CD14-positive monocyte (primary cell): Measurements from ENCODE around the gene TOB2. TPM values are rescaled to one million over a fixed set of nuclear protein-coding genes. Genes with fewer than 3 reads are reported as not detected.

Experiments used
- DNase-seq, 3 donors: peaks; one replicate each; pipeline ENCODE4 v3.0.0-alpha.2; 2011 to 2022
- H2AFZ ChIP-seq: 2 replicates; pipeline ENCODE4 v1.6.0; 2012; ENCODE audit warnings: mild to moderate bottlenecking, low read depth, low read length, inconsistent platforms; ENCODE audit not compliant: insufficient read depth, poor library complexity, severe bottlenecking
- H3K27ac ChIP-seq, 2 donors: 1 replicate in 1 of 2; 2 replicates in 1 of 2; pipeline ENCODE4 v1.5.1; 2012 to 2013; ENCODE audit warnings: low read length in 2 of 2, control low read depth in 1 of 2, inconsistent platforms in 1 of 2, low read depth in 1 of 2, mild to moderate bottlenecking in 1 of 2
- H3K27me3 ChIP-seq, 2 donors: one replicate each; pipeline versions ENCODE4 v1.6.0 to v1.6.1; 2011 to 2013; ENCODE audit warnings: low read length in 2 of 2; ENCODE audit not compliant: control insufficient read depth in 2 of 2, insufficient read depth in 2 of 2
- H3K36me3 ChIP-seq, 2 donors: replicated peaks in 1 of 2; 1 replicate in 1 of 2; 2 replicates in 1 of 2; pipeline versions ENCODE4 v1.5.1 to v1.6.1; 2012 to 2013; ENCODE audit warnings: low read length in 2 of 2, control low read depth in 1 of 2, inconsistent platforms in 1 of 2, mild to moderate bottlenecking in 1 of 2; ENCODE audit not compliant: insufficient read depth in 2 of 2, control insufficient read depth in 1 of 2
- H3K4me1 ChIP-seq, 2 donors: 1 replicate in 1 of 2; 2 replicates in 1 of 2; pipeline versions ENCODE4 v1.5.1 to v1.6.1; 2012 to 2013; ENCODE audit warnings: low read length in 2 of 2, control low read depth in 1 of 2, inconsistent platforms in 1 of 2, mild to moderate bottlenecking in 1 of 2, moderate library complexity in 1 of 2; ENCODE audit not compliant: insufficient read depth in 2 of 2, control insufficient read depth in 1 of 2
- H3K4me2 ChIP-seq: replicated peaks from 2 replicates; pipeline ENCODE3; 2012; ENCODE audit warnings: low read length, moderate library complexity, mild to moderate bottlenecking; ENCODE audit not compliant: poor library complexity, severe bottlenecking; ENCODE audit errors: extremely low read depth
- H3K4me3 ChIP-seq, 3 experiments: fragments of 200-600 bp in 1 of 3; sonication (generic) in 1 of 3; replicated peaks in 1 of 3; 1 replicate in 2 of 3; 2 replicates in 1 of 3; pipeline ENCODE4 v1.5.1; 2011 to 2013; ENCODE audit warnings: low read length in 3 of 3, mild to moderate bottlenecking in 3 of 3, control low read depth in 2 of 3, low read depth in 2 of 3, inconsistent platforms in 1 of 3, moderate library complexity in 1 of 3
- H3K79me2 ChIP-seq: 2 replicates; pipeline ENCODE4 v1.6.0; 2012; ENCODE audit warnings: mild to moderate bottlenecking, control low read depth, inconsistent platforms, low read length, moderate library complexity; ENCODE audit not compliant: insufficient read depth
- H3K9ac ChIP-seq: 2 replicates; pipeline ENCODE4 v1.6.0; 2017; ENCODE audit warnings: low read length, mild to moderate bottlenecking; ENCODE audit not compliant: insufficient read depth, poor library complexity, severe bottlenecking
- H3K9me3 ChIP-seq, 2 donors: replicated peaks in 1 of 2; 1 replicate in 1 of 2; 2 replicates in 1 of 2; pipeline versions ENCODE4 v1.5.1 to v1.6.1; 2012 to 2013; ENCODE audit warnings: low read length in 2 of 2, control low read depth in 1 of 2; ENCODE audit not compliant: control insufficient read depth in 1 of 2, insufficient read depth in 1 of 2
- H4K20me1 ChIP-seq: 2 replicates; pipeline ENCODE4 v1.6.0; 2012; ENCODE audit warnings: mild to moderate bottlenecking, low read length, control low read depth, moderate library complexity; ENCODE audit not compliant: insufficient read depth
- H3K27ac Mint-ChIP-seq, 7 donors: one replicate each; pipeline ENCODE4 v1.8.0; 2020; ENCODE audit warnings: mild to moderate bottlenecking in 7 of 7, mixed read lengths in 7 of 7, moderate library complexity in 6 of 7, inconsistent platforms in 2 of 7
- H3K27me3 Mint-ChIP-seq, 3 donors: one replicate each; pipeline ENCODE4 v1.8.0; 2021 to 2022; ENCODE audit warnings: low read depth in 3 of 3, mild to moderate bottlenecking in 3 of 3, mixed read lengths in 3 of 3, moderate library complexity in 3 of 3, inconsistent platforms in 1 of 3
- H3K36me3 Mint-ChIP-seq, 2 donors: one replicate each; pipeline ENCODE4 v1.8.0; 2020; ENCODE audit warnings: mixed read lengths in 2 of 2, inconsistent platforms in 1 of 2, mild to moderate bottlenecking in 1 of 2
- H3K4me1 Mint-ChIP-seq: one replicate; pipeline ENCODE4 v1.8.0; 2020; ENCODE audit warnings: mild to moderate bottlenecking, mixed read lengths
- H3K4me3 Mint-ChIP-seq, 2 donors: one replicate each; pipeline ENCODE4 v1.8.0; 2020; ENCODE audit warnings: mild to moderate bottlenecking in 2 of 2, mixed read lengths in 2 of 2, moderate library complexity in 1 of 2
- H3K9me3 Mint-ChIP-seq, 7 donors: one replicate each; pipeline ENCODE4 v1.8.0; 2020 to 2022; ENCODE audit warnings: mixed read lengths in 7 of 7, mild to moderate bottlenecking in 6 of 7, moderate library complexity in 6 of 7, inconsistent platforms in 2 of 7
- CTCF ChIP-seq: fragments of 200-600 bp; IDR thresholded peaks from one replicate; pipeline ENCODE4 v1.8.0; 2022; ENCODE audit warnings: antibody characterized with exemption, mild to moderate bottlenecking
- WGBS: methylation state at CpG from one replicate; pipeline ENCODE4 v1.1.5; 2013; ENCODE audit warnings: missing lambda C conversion rate; ENCODE audit not compliant: insufficient coverage; 5-methylcytosine and 5-hydroxymethylcytosine counted together
- intact Hi-C, 2 donors: fragments of 100-400 bp; cut with micrococcal nuclease; formaldehyde crosslinking; loops; one replicate each; pipeline versions ENCODE4 v1.15.0 to v1.15.1; 2023
- polyA plus RNA-seq, 3 donors: library from polyadenylated mRNA; depleted of rRNA in 1 of 3; unstranded in 2 of 3; stranded (reverse) in 1 of 3; fragments of 300-500 nt in 2 of 3; fragments of >200 nt in 1 of 3; fragmentation: Illumina TruSeq in 2 of 3; gene quantifications; 1 replicate in 2 of 3; 2 replicates in 1 of 3; pipeline ENCODE4 v1.2.3, GENCODE V29; 2012 to 2021

The TOB2 gene
- polyA plus RNA-seq, 3 donors: 7.0 to 40.4 (median 11.5) TPM

GRCh38 chr22:41485033-41485432, 38.4 kb upstream of the TOB2 start:
- no peaks in the 10 kb centered on the region for H3K9me3 ChIP-seq
- Mint-ChIP-seq H3K27me3 (no peaks in the 10 kb centered on the region), H3K4me3 (no peak overlapping the region), H3K9me3 (no peaks in the 10 kb centered on the region), H3K4me1 (peaks cover 23% of the 10 kb centered on the region), H3K27ac (peak overlapping the region in 2 of 7 donors; percentile 37 to 51), H3K36me3 (peaks cover 25 to 38% of the 10 kb centered on the region in 2 donors)
- H3K4me2 ChIP-seq: no peak overlapping the region
- H3K27ac ChIP-seq: no peak overlapping the region
- no peak for DNase-seq
- H4K20me1 ChIP-seq: peaks cover 96% of the 10 kb centered on the region
- no peak overlapping the region for H2AFZ ChIP-seq
- TF ChIP-seq CTCF: no peak
- intact Hi-C loops: no loop called here
- no peak overlapping the region for H3K4me3 ChIP-seq
- H3K36me3 ChIP-seq: peaks cover 3 to 44% of the 10 kb centered on the region in 2 donors
- 86% methylated on average over 1 of the region's 7 CpGs for WGBS
- no peaks in the 10 kb centered on the region for H3K27me3 ChIP-seq
- peaks cover 7 to 10% of the 10 kb centered on the region in 2 donors for H3K4me1 ChIP-seq
- no peak overlapping the region for H3K9ac ChIP-seq
- H3K79me2 ChIP-seq: peaks cover 97% of the 10 kb centered on the region

GRCh38 chr22:41482319-41482935, 35.8 kb upstream of the TOB2 start:
- Mint-ChIP-seq H3K27ac (peak overlapping the region in 5 of 7 donors; percentile 2 to 76 (median 10)), H3K4me1 (peaks cover 36% of the 10 kb centered on the region)
- no peaks in the 10 kb centered on the region for H3K9me3 ChIP-seq

More at GRCh38 chr22:41482319-41482935, 35.8 kb upstream of the TOB2 start:
- Histone ChIP-seq H3K27me3 (no peaks in the 10 kb centered on the region), H3K4me2 (no peak overlapping the region), H3K4me1 (peaks cover 7 to 10% of the 10 kb centered on the region in 2 donors), H3K36me3 (peaks cover 6 to 41% of the 10 kb centered on the region in 2 donors), H4K20me1 (peaks cover 96% of the 10 kb centered on the region), H3K79me2 (peaks cover 97% of the 10 kb centered on the region), H3K27ac (peak overlapping the region in 1 of 2 donors; percentile 53), H2AFZ (no peak overlapping the region), H3K9ac (no peak overlapping the region), H3K4me3 (no peak overlapping the region)
- 19% methylated on average over 2 of the region's 2 CpGs for WGBS
- Mint-ChIP-seq H3K9me3 (no peaks in the 10 kb centered on the region), H3K36me3 (peaks cover 15 to 40% of the 10 kb centered on the region in 2 donors), H3K4me3 (no peak overlapping the region), H3K27me3 (no peaks in the 10 kb centered on the region)
- intact Hi-C loops: no loop called here
- peak in 1 of 3 donors; percentile 21 for DNase-seq
- TF ChIP-seq CTCF: no peak
